C4-2B (cell line): ENCODE measurements around the gene CCDC27.

ENCODE experiments used
- ZFX ChIP-seq: fragments of 450-650 bp; IDR thresholded peaks from 2 replicates; pipeline ENCODE4 v1.6.1; 2017
- TF ChIP-seq, protein P1 (sequence below): fragments of 450-650 bp; conservative IDR thresholded peaks from 2 replicates; pipeline ENCODE4 v1.5.1; 2017; ENCODE audit warnings: mild to moderate bottlenecking

DNA sequence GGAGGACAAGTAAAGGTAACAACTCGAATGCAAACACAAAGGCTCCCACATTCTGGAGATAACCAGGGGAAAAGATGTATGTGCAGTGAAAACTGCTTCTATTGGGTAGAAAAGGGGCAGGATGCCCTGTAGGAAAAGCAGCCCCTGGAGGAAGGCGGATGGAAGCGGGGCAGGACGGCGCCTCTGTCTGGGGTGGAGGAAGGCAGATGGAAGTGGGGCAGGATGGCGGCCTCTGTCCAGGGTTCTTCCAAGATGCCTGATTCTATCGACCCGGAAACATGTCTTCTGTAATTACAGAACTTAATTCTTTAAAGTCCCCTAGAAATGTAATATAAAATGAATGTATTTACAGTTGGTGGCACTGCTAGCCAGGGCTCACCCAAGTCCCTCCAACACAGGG is 68.1 kb downstream of the CCDC27 start:
- TF ChIP-seq, protein P1, sequence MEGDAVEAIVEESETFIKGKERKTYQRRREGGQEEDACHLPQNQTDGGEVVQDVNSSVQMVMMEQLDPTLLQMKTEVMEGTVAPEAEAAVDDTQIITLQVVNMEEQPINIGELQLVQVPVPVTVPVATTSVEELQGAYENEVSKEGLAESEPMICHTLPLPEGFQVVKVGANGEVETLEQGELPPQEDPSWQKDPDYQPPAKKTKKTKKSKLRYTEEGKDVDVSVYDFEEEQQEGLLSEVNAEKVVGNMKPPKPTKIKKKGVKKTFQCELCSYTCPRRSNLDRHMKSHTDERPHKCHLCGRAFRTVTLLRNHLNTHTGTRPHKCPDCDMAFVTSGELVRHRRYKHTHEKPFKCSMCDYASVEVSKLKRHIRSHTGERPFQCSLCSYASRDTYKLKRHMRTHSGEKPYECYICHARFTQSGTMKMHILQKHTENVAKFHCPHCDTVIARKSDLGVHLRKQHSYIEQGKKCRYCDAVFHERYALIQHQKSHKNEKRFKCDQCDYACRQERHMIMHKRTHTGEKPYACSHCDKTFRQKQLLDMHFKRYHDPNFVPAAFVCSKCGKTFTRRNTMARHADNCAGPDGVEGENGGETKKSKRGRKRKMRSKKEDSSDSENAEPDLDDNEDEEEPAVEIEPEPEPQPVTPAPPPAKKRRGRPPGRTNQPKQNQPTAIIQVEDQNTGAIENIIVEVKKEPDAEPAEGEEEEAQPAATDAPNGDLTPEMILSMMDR = no peak
- no peak for TF ChIP-seq ZFX
